HepG2 (cell line): ENCODE measurements around the gene FABP6. TPM values are rescaled to one million over a fixed set of nuclear protein-coding genes. Genes with fewer than 3 reads are reported as not detected.

Experiments used
- BRF2 ChIP-seq: sonication (generic); formaldehyde crosslinking; IDR thresholded peaks from 2 replicates; pipeline ENCODE4 v1.8.1; 2022; ENCODE audit warnings: mild to moderate bottlenecking, missing genetic modification reagents
- HNF4A ChIP-seq: sonication (generic); formaldehyde crosslinking; IDR thresholded peaks from 2 replicates; pipeline ENCODE4 v1.4.0; 2020; ENCODE audit warnings: missing genetic modification reagents
- KDM5B ChIP-seq: sonication (generic); formaldehyde crosslinking; IDR thresholded peaks from 2 replicates; pipeline ENCODE4 v1.4.0; 2020; ENCODE audit warnings: missing genetic modification reagents, mild to moderate bottlenecking, borderline replicate concordance
- MED1 ChIP-seq: sonication (generic); formaldehyde crosslinking; IDR thresholded peaks from 2 replicates; pipeline ENCODE4 v1.4.0; 2020; ENCODE audit warnings: missing genetic modification reagents
- MTA1 ChIP-seq: sonication (generic); formaldehyde crosslinking; IDR thresholded peaks from 2 replicates; pipeline ENCODE4 v1.4.0; 2020; ENCODE audit warnings: missing genetic modification reagents, mild to moderate bottlenecking, borderline replicate concordance
- SMC3 ChIP-seq: IDR thresholded peaks from 2 replicates; pipeline ENCODE4 v1.6.1; 2011; ENCODE audit warnings: low read length, improper control_type of control experiment
- SNAPC2 ChIP-seq: sonication (generic); formaldehyde crosslinking; IDR thresholded peaks from 2 replicates; pipeline ENCODE4 v1.8.1; 2022; ENCODE audit warnings: mild to moderate bottlenecking, missing genetic modification reagents
- SP5 ChIP-seq: IDR thresholded peaks from 2 replicates; pipeline ENCODE4 v1.6.1; 2016; ENCODE audit warnings: low read depth, borderline replicate concordance
- TBX2 ChIP-seq: sonication (generic); formaldehyde crosslinking; IDR thresholded peaks from 2 replicates; pipeline ENCODE4 v1.5.0; 2020; ENCODE audit warnings: missing genetic modification reagents, mild to moderate bottlenecking, borderline replicate concordance
- TBX3 ChIP-seq: fragments of 450-650 bp; IDR thresholded peaks from 2 replicates; pipeline ENCODE4 v1.6.1; 2017; ENCODE audit warnings: antibody characterized with exemption, mild to moderate bottlenecking, inconsistent platforms, borderline replicate concordance
- TEAD2 ChIP-seq: sonication (generic); formaldehyde crosslinking; IDR thresholded peaks from 2 replicates; pipeline ENCODE4 v1.9.0; 2021; ENCODE audit warnings: missing genetic modification reagents
- TIGD3 ChIP-seq: sonication (generic); formaldehyde crosslinking; IDR thresholded peaks from 2 replicates; pipeline ENCODE4 v1.5.1; 2020; ENCODE audit warnings: mild to moderate bottlenecking, missing genetic modification reagents, borderline replicate concordance
- YEATS4 ChIP-seq: sonication (generic); formaldehyde crosslinking; IDR thresholded peaks from 2 replicates; pipeline ENCODE4 v1.4.0; 2020; ENCODE audit warnings: missing genetic modification reagents, borderline replicate concordance
- ZC3H13 ChIP-seq: sonication (generic); formaldehyde crosslinking; IDR thresholded peaks from 2 replicates; pipeline ENCODE4 v1.8.1; 2023; ENCODE audit warnings: mild to moderate bottlenecking, missing genetic modification reagents, moderate library complexity
- ZNF101 ChIP-seq: sonication (generic); formaldehyde crosslinking; IDR thresholded peaks from 2 replicates; pipeline ENCODE4 v1.4.0; 2020; ENCODE audit warnings: mild to moderate bottlenecking, low read depth, missing genetic modification reagents, borderline replicate concordance
- ZNF335 ChIP-seq: sonication (generic); formaldehyde crosslinking; IDR thresholded peaks from 2 replicates; pipeline ENCODE4 v1.4.0; 2020; ENCODE audit warnings: missing genetic modification reagents
- ZNF557 ChIP-seq: sonication (generic); formaldehyde crosslinking; IDR thresholded peaks from 2 replicates; pipeline ENCODE4 v1.4.0; 2020; ENCODE audit warnings: missing genetic modification reagents
- ZNF646 ChIP-seq: sonication (generic); formaldehyde crosslinking; IDR thresholded peaks from 2 replicates; pipeline ENCODE4 v1.9.0; 2021; ENCODE audit warnings: mild to moderate bottlenecking, missing genetic modification reagents
- ZSCAN5A ChIP-seq: sonication (generic); formaldehyde crosslinking; IDR thresholded peaks from 2 replicates; pipeline ENCODE4 v1.8.0; 2022; ENCODE audit warnings: mild to moderate bottlenecking, missing genetic modification reagents, borderline replicate concordance
- polyA plus RNA-seq, 8 experiments: library from polyadenylated mRNA; depleted of rRNA in 3 of 8; stranded (reverse) in 7 of 8; unstranded in 1 of 8; fragments of >200 nt; fragmentation: Illumina TruSeq in 4 of 8; extraction: Trizol in 4 of 8; gene quantifications; 2 replicates each; pipeline versions ENCODE4 v1.2.1 to v1.2.3, GENCODE V29; 2011 to 2016; ENCODE audit warnings: low read depth in 4 of 8, missing spikeins in 1 of 8, mixed read lengths in 1 of 8; ENCODE audit not compliant: insufficient read depth in 1 of 8
- total RNA-seq, 5 experiments: library from RNA; depleted of rRNA; stranded (reverse); fragments of >200 nt; fragmentation: Illumina TruSeq; extraction: Trizol; gene quantifications; 2 replicates each; pipeline ENCODE4 v1.2.3, GENCODE V29; 2016; ENCODE audit warnings: low read depth in 1 of 5

Gene FABP6
- total and polyA plus RNA-seq, 2 of the 13 experiments (the other 11 are each of a cell fraction or from before 2014, with no cell fraction given) = 0.13 TPM; not detected in 1

GRCh38 chr5:160260881-160261815 is 31.8 kb downstream of the FABP6 start (continued):
- no peak for TF ChIP-seq MTA1 (CRISPR knock-in tag)
- no peak for TF ChIP-seq TBX3
- TF ChIP-seq ZNF557 (CRISPR knock-in tag) = no peak
- no peak for TF ChIP-seq ZC3H13 (CRISPR knock-in tag)
- TF ChIP-seq MED1 = no peak
- TF ChIP-seq SP5 (CRISPR knock-in tag) = 0 out of 2 replicates have a peak, but pooled peaks have one; percentile 19
- no peak for TF ChIP-seq SNAPC2 (CRISPR knock-in tag)
- TF ChIP-seq TEAD2 (CRISPR knock-in tag) = no peak
- no peak for TF ChIP-seq ZSCAN5A (CRISPR knock-in tag)
- TF ChIP-seq SMC3 = no peak
- TF ChIP-seq BRF2 (CRISPR knock-in tag) = no peak
- TF ChIP-seq ZNF646 (CRISPR knock-in tag) = peak; percentile 50; the same call in 1 of the 2 replicates
- TF ChIP-seq HNF4A (CRISPR knock-in tag) = no peak
- no peak for TF ChIP-seq ZNF101 (CRISPR knock-in tag)
- TF ChIP-seq TBX2 = no peak
- TF ChIP-seq YEATS4 (CRISPR knock-in tag) = no peak
- no peak for TF ChIP-seq TIGD3 (CRISPR knock-in tag)
- TF ChIP-seq KDM5B (CRISPR knock-in tag) = 0 out of 2 replicates have a peak, but pooled peaks have one; percentile 31
- no peak for TF ChIP-seq ZNF335 (CRISPR knock-in tag)
